ENCODE results near the gene BCL7C.

- TF ChIP-seq POLR2A (IDR thresholded peaks at IDR 0.05; ENCODE audit: low read length) (no peak), GATA1 (IDR thresholded peaks at IDR 0.05; ENCODE audit: low read depth, low read length) (no peak)
Measured at GRCh38 chr16:30934827-30935557, 41.1 kb upstream of the BCL7C start.
